Activated T-helper 2 cell treated with anti-CD3 and anti-CD28 coated beads, Interferon-gamma antibody, Interleukin-2, Interleukin-4, amounts not matched to agents 10 μg/mL and 5 μg/mL and 100 μg/mL, durations not matched to agents 14 hours and 24 hours and 36 hours (primary cell): ENCODE results near the gene FYN. TPM values are rescaled to one million over a fixed set of nuclear protein-coding genes. Genes with fewer than 3 reads are reported as not detected.

Experiments used
- DNase-seq: peaks from one replicate; pipeline ENCODE4 v3.0.0; 2021; ENCODE audit warnings: low spot score
- H3K27ac Mint-ChIP-seq: one replicate; pipeline ENCODE4 v1.8.0; 2021; ENCODE audit warnings: mixed read lengths
- H3K27me3 Mint-ChIP-seq: one replicate; pipeline ENCODE4 v1.8.0; 2021; ENCODE audit warnings: low read depth, mixed read lengths
- H3K36me3 Mint-ChIP-seq: one replicate; pipeline ENCODE4 v1.8.0; 2021; ENCODE audit warnings: low read depth, mixed read lengths
- H3K4me1 Mint-ChIP-seq: one replicate; pipeline ENCODE4 v1.8.0; 2021; ENCODE audit warnings: low read depth, mixed read lengths
- H3K4me3 Mint-ChIP-seq: one replicate; pipeline ENCODE4 v1.8.0; 2021; ENCODE audit warnings: low read depth, mild to moderate bottlenecking, moderate library complexity, mixed read lengths
- H3K9me3 Mint-ChIP-seq: one replicate; pipeline ENCODE4 v1.8.0; 2021; ENCODE audit warnings: mixed read lengths
- intact Hi-C: fragments of 100-400 bp; cut with micrococcal nuclease; formaldehyde crosslinking; loops from one replicate; pipeline ENCODE4 v1.15.1; 2023
- total RNA-seq: library from RNA; stranded (reverse); gene quantifications from 2 replicates; pipeline ENCODE4 v1.2.3, GENCODE V29; 2022

FYN gene
- total RNA-seq, 1 donor from 2014 or later = 359 TPM

DNA sequence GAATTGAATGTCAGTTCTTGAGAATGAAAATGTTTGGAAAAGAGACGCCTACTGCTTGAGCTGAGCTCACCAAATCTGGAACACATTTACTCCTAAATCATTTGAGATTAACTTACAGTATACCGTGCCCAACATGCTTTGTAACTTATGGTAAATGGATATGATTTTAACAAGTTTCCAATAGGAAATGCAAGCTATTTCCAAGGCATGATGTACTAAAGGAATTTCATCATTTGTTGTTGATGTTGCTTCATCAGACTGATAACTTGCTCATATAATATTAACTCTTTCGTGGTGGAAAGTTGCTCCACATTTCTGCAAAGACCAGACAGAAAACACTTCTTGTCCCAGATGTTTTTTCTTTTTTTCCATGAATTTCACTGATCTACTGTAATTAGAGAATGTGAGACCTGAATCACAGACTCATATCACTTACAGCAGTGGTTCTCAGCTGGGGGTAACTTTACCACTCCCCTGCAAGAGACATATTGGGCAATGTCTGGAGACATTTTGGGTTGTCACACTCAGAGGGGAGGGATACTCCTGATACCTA, 151.0 kb downstream of the FYN start:
- no peak for DNase-seq
- no peaks in the 10 kb centered on the region for H3K9me3 Mint-ChIP-seq
- peaks cover 57% of the 10 kb centered on the region for H3K4me1 Mint-ChIP-seq
- peak overlapping the region; percentile 12 for H3K27ac Mint-ChIP-seq
- no peak overlapping the region for H3K4me3 Mint-ChIP-seq
- H3K36me3 Mint-ChIP-seq = peaks cover 84% of the 10 kb centered on the region
- H3K27me3 Mint-ChIP-seq = no peaks in the 10 kb centered on the region
- intact Hi-C loops = loop anchor here (5.0 kb wide), 2 partner anchors 35 to 75 kb away; no protein-coding TSS in a partner anchor

DNA sequence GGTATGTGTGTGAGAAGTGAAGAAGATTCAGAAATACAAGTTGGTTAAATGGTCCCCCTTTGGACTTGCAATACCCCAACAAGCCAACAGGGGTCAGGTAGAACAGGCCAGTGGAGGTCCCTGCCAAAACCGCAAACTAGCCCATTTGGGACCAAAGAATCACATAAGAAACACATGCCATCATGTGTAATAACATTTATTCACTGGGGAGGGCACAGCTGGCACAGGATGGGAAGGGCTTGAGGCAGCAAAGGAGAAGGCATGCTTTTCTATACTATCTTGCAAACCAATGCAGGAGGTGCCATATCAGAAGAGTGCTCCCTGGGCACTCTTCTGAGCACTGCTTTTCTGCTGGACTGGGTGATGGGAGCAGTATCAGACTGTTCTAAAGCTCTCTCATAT, 151.5 kb downstream of the FYN start:
- no peaks in the 10 kb centered on the region for H3K27me3 Mint-ChIP-seq
- no peak overlapping the region for H3K27ac Mint-ChIP-seq
- intact Hi-C loops = loop anchor here (5.0 kb wide), 2 partner anchors 36 to 76 kb away; no protein-coding TSS in a partner anchor
- peaks cover 84% of the 10 kb centered on the region for H3K36me3 Mint-ChIP-seq
- DNase-seq = peak; percentile 36
- H3K9me3 Mint-ChIP-seq = no peaks in the 10 kb centered on the region
- peaks cover 54% of the 10 kb centered on the region for H3K4me1 Mint-ChIP-seq
- no peak overlapping the region for H3K4me3 Mint-ChIP-seq

DNA sequence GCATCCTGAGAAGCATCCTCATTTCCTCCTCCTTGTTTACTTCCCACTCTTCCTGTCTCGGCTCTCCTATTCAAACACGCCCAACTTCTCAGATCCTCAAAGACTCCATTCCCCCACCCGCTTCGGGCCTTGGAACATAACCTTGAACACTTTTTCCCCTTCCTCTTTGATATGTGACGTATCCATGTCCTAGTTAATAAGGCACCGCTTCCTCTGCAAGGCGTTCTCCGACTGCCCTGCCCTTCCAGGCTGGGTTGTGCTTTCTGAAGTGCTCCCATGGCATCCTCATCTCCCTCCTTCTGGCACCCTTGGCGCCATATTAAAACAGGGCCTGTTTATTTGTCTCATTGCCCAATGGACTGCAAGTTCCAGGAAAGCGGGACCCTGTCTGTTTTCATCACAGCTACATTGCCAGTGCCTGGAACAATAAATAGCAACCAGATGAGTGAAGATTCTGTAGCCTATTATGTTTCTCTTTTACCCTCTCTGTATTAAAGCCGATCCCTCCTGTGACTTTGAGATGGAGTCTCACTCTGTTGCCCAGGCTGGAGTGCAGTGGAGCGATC, 152.2 kb downstream of the FYN start:
- Mint-ChIP-seq H3K4me3 (no peak overlapping the region), H3K4me1 (peaks cover 55% of the 10 kb centered on the region), H3K27me3 (no peaks in the 10 kb centered on the region), H3K27ac (peak overlapping the region; percentile 9), H3K36me3 (peaks cover 82% of the 10 kb centered on the region), H3K9me3 (no peaks in the 10 kb centered on the region)
- DNase-seq = no peak
- intact Hi-C loops = loop anchor here (5.0 kb wide), 2 partner anchors 36 to 76 kb away; no protein-coding TSS in a partner anchor

DNA sequence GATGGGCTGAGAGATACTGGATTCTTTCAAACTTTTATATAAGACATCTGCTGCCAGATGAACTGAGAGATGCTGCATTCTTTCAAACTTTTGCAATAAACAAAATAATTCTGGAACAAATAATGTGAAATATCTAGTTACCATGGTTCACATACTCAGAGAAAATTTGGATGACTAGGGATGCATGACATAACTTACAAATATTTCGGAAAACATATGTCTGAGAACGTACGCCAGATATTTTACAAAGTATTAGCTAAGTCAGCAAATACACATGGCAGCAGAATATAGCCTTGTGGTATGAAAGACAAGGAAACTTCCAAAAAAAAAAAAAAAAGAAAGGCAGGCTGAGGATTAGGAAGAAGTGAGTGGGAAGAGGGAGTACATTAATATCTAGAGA, 154.3 kb downstream of the FYN start:
- H3K27me3 Mint-ChIP-seq = no peaks in the 10 kb centered on the region
- intact Hi-C loops = no loop called here
- peaks cover 83% of the 10 kb centered on the region for H3K36me3 Mint-ChIP-seq
- H3K4me3 Mint-ChIP-seq = no peak overlapping the region
- H3K4me1 Mint-ChIP-seq = peaks cover 51% of the 10 kb centered on the region
- no peak for DNase-seq
- no peaks in the 10 kb centered on the region for H3K9me3 Mint-ChIP-seq
- H3K27ac Mint-ChIP-seq = no peak overlapping the region

DNA sequence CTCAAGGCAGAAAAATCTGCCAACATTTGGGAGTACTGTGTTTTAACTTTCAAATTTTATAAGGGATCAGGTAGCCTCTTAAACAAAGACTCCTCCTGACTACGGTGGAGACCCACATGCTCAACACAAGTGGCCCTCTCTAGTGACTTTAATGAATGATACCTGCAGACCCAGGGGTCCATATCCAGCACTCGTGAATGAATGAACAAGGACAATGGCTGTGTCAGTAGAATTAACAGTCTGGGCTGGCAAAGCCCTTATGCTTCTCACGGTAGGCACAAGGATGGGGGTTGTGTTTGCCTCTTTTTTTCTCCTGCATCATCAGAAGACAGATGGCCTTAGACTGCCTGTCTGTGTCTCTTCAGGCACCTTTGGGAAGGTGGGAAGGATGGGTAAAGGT, 154.9 kb downstream of the FYN start:
- Mint-ChIP-seq H3K4me3 (no peak overlapping the region), H3K27ac (no peak overlapping the region), H3K27me3 (no peaks in the 10 kb centered on the region), H3K4me1 (peaks cover 54% of the 10 kb centered on the region), H3K36me3 (peaks cover 89% of the 10 kb centered on the region), H3K9me3 (no peaks in the 10 kb centered on the region)
- intact Hi-C loops = no loop called here
- DNase-seq = no peak

DNA sequence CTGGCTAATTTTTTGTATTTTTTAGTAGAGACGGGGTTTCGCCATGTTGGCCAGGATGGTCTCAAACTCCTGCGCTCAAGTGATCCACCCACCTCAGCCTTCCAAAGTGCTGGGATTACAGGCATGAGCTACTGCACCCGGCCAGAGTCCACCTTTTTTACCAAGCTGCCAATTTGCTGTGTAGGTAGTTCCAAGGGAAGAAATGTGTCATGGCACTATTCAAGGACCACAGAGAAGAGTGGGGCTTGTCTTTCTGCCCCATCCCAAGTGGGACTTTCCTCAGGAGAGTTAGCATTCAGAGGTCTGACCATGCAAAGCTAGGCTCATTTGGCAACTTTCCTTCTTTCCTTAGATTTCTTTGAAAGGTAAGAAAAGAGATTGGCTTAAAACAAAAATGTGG, 155.6 kb downstream of the FYN start:
- Mint-ChIP-seq H3K9me3 (no peaks in the 10 kb centered on the region), H3K36me3 (peaks cover 94% of the 10 kb centered on the region), H3K4me1 (peaks cover 53% of the 10 kb centered on the region), H3K4me3 (no peak overlapping the region), H3K27me3 (no peaks in the 10 kb centered on the region), H3K27ac (no peak overlapping the region)
- intact Hi-C loops = no loop called here
- DNase-seq = no peak

DNA sequence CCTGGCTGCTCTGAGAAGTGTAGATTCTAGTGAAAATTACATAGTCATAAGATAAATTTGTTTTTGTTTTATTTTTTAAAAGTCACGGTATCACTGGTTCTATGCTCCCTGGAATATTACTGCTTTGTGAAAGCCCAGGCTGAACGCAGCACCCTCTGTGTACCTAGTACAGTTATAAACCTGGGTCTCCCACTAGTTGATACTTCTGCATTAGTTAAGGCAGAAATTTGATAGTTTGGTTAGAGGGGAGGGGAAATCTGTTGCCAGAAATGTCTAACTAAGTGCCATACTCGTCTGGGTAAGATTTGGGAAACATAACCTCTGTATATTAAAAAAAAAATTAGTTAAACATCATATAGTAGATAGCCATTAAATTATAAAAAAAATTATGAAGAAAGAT, 156.9 kb downstream of the FYN start:
- H3K9me3 Mint-ChIP-seq = no peaks in the 10 kb centered on the region
- H3K27ac Mint-ChIP-seq = peak overlapping the region; percentile 72
- H3K4me1 Mint-ChIP-seq = peaks cover 51% of the 10 kb centered on the region
- intact Hi-C loops = no loop called here
- H3K27me3 Mint-ChIP-seq = no peaks in the 10 kb centered on the region
- H3K4me3 Mint-ChIP-seq = no peak overlapping the region
- H3K36me3 Mint-ChIP-seq = peaks cover 94% of the 10 kb centered on the region
- no peak for DNase-seq

DNA sequence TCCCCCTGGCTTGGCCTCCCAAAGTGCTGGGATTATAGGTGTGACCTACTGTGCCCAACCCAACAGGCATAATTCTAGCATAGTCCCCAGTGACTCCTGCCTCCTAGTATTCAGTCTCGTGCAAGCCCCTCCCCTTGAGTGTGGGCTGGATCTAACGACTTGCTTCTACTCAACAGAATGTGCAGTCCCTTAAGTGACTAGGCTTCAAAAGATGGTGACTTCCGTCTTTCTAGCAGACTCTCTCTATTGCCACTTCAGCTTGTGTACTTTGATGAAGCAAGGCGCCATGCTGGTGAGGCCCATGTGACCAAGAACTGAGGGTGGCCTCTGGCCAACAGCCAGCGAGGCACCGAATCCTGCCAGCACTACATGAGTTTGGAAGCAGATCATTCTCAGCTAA, 157.9 kb downstream of the FYN start:
- Mint-ChIP-seq H3K4me1 (peaks cover 50% of the 10 kb centered on the region), H3K36me3 (peaks cover 88% of the 10 kb centered on the region), H3K4me3 (peak overlapping the region; percentile 18), H3K27ac (peak overlapping the region; percentile 85), H3K27me3 (no peaks in the 10 kb centered on the region), H3K9me3 (no peaks in the 10 kb centered on the region)
- DNase-seq = no peak
- intact Hi-C loops = no loop called here

DNA sequence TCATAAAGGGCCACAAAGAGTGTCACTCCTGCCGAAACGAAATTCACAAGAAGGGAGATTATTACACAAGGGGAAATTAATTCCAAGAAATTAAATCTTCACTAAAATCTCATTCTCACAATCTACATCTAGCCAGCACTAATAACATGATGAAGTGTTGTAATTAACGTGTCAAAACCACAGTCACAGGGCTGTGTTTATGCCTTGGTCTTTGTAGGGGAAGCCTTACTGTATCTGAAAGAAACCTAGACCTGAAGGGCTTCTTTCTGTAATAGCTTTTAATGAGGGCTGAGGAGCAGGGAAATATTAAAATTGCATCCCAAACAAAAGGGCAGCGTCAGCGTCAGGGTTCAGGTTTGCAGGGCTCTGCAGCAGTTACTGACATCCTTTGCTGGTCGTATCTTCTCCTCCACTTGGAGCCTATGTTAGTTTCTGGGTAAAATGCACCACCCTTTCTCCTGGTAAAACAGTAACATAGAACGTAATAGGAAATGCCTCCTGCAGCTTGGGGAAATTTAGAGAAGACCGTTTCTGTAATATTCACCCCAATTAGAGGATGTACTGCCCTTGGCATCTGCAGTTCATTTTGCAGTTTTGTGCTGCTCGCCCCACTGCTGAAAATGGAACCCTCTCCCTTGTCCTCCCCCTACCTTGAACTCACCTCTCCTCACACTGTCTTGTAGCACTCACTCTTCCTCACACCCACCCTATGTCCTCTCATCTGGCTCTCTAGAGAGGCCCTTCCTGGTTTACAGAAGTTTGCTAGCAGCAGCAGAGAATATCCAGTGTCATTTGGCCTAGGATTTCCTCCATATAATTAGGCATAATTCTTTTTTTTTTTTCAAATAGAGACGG, 158.6 kb downstream of the FYN start:
- DNase-seq = no peak
- Mint-ChIP-seq H3K27ac (peak overlapping the region; percentile 57), H3K4me1 (peaks cover 53% of the 10 kb centered on the region), H3K4me3 (peak overlapping the region; percentile 1), H3K9me3 (no peaks in the 10 kb centered on the region), H3K36me3 (peaks cover 88% of the 10 kb centered on the region), H3K27me3 (no peaks in the 10 kb centered on the region)
- intact Hi-C loops = loop anchor here (5.0 kb wide), 3 partner anchors 48 to 448 kb away; no protein-coding TSS in a partner anchor

DNA sequence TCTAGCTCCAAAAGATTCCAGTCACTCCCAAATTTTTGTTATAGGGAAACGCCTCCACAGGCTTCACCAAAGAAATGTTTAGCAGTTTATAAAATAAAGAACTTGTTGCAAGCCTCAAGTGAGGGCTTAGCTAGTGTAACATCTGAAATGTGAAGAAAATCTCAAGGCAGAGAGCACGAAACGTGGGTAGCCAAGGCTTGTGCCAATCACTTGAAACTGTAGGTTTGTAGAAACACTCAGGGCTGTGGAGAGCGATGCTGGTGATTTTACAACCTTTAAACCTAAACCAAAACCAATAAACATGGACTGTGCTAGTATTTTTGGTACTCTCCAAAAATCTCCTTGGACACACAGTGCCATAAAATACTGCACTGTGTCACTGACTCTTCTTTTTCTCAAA, 159.4 kb downstream of the FYN start:
- DNase-seq = no peak
- intact Hi-C loops = loop anchor here (5.0 kb wide), 3 partner anchors 48 to 448 kb away; no protein-coding TSS in a partner anchor
- peaks cover 87% of the 10 kb centered on the region for H3K36me3 Mint-ChIP-seq
- H3K9me3 Mint-ChIP-seq = no peaks in the 10 kb centered on the region
- no peak overlapping the region for H3K4me3 Mint-ChIP-seq
- peaks cover 56% of the 10 kb centered on the region for H3K4me1 Mint-ChIP-seq
- no peaks in the 10 kb centered on the region for H3K27me3 Mint-ChIP-seq
- H3K27ac Mint-ChIP-seq = peak overlapping the region; percentile 43

DNA sequence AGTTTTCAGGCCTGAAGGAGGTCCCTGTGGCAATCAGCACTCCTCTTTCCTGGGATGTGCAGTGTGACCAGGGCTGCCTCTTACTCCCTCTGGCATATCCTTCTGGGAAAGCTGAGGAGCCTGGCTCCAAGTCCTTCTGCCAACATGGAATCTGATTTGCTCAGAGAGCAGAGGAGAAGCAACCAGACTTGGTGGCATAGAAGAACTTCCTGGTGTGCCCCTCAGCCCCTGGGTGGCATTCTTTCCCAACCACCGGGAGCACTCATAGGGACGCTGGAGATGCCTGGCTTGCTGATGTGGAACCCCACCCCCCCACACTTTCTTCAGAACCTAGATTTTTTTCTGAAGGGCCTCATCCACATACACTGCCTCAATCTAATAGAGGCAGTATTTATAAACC, 160.0 kb downstream of the FYN start:
- peaks cover 85% of the 10 kb centered on the region for H3K36me3 Mint-ChIP-seq
- no peak overlapping the region for H3K27ac Mint-ChIP-seq

DNA sequence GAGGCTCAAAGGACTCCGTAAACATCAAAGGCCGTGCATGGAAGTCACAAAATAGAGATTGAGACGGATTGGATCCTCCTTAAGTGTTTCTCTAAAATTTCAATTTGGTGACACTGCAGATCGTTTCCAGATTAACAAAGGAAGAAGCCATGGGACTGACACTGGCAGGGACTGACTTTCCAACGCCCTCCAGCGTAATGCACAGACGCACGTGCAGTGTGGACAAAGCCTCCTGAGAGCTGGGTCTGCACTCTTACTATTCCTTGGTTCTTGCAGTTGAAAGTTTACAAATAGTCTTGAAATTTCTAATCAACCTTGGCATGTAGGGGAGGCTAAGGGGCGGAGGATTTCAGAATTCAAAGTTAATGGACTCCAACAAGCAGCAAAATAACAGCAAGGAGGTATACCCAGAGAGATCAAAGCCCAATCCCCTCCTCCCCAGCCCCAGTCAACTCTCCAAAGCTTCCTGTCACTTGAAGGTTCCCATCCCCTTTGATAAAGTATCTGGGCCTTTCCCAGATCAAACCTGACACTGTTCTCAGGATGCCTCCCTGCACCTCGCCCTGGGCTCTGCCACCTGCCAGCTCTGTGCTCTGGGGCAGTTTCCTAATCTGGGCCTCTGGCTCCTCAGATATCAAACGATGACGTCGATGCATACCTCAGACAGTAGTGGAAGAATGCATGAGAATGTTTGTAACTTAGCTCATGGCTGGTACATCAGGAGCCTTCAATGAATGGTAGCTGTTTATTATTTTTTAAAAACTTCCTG, 161.1 kb downstream of the FYN start:
- no peaks in the 10 kb centered on the region for H3K27me3 Mint-ChIP-seq
- no peaks in the 10 kb centered on the region for H3K9me3 Mint-ChIP-seq
- no peak for DNase-seq
- H3K27ac Mint-ChIP-seq = peak overlapping the region; percentile 78
- H3K36me3 Mint-ChIP-seq = peaks cover 86% of the 10 kb centered on the region
- intact Hi-C loops = loop anchor here (5.0 kb wide), 3 partner anchors 50 to 450 kb away; no protein-coding TSS in a partner anchor
- H3K4me3 Mint-ChIP-seq = no peak overlapping the region
- peaks cover 57% of the 10 kb centered on the region for H3K4me1 Mint-ChIP-seq

More for the DNA sequence above, 160.0 kb downstream of the FYN start:
- intact Hi-C loops = loop anchor here (5.0 kb wide), 3 partner anchors 49 to 449 kb away; no protein-coding TSS in a partner anchor
- no peaks in the 10 kb centered on the region for H3K9me3 Mint-ChIP-seq
- no peak overlapping the region for H3K4me3 Mint-ChIP-seq
- peaks cover 59% of the 10 kb centered on the region for H3K4me1 Mint-ChIP-seq
- DNase-seq = no peak
- H3K27me3 Mint-ChIP-seq = no peaks in the 10 kb centered on the region
